ENCODE data around the gene SNRNP27. TPM values are rescaled to one million over a fixed set of nuclear protein-coding genes. Genes with fewer than 3 reads are reported as not detected.

SNRNP27 gene
- total RNA-seq, 1 experiment from 2014 or later = 47.1 TPM

DNA sequence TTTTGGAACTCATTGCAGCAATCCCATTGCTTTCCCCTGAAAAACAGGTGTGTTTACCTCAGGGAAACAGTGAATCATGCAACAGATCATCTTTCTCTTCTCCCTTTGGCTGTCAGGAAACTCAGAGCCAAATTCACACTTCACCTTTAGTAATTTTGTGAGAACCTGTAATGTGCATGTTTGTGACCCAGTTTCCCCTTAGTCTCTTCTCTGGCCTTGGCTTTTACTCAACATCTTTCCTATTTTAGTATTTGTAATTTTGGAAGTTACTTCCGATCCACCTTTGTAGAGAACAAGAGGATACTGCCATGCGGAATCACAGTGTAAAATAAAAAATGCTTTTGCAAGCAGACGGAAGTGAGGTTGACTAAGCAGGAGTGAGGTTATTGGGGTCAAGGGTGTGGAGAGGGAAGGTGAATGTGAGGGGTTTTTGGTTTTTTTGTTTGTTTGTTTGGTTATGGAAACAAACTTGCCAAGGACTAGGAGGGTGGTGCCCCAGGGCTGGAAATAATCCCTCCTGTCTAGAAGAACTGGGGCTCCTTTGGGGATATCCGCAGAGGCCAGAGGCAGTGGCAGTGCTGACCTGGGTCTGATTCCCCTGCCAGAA lies 53.7 kb downstream of the SNRNP27 start:
- Histone ChIP-seq H3K14ac (ENCODE audit: insufficient read depth, low read length) (no peak overlapping the region), H2BK12ac (ENCODE audit: insufficient read length, low read depth, low read length) (no peak overlapping the region), H3K23ac (ENCODE audit: insufficient read length, low read depth, low read length) (no peak overlapping the region), H3K79me2 (ENCODE audit: insufficient read depth, low read length) (no peaks in the 10 kb centered on the region), H2BK15ac (ENCODE audit: low read depth, low read length) (no peak overlapping the region), H3K4me2 (ENCODE audit: insufficient read depth, insufficient read length, low read length) (no peak overlapping the region), H4K8ac (replicated peaks; ENCODE audit: insufficient read length, low read depth, low read length) (no peak overlapping the region), H2BK5ac (ENCODE audit: insufficient read length, low read length) (no peak overlapping the region), H2AK5ac (ENCODE audit: insufficient read length, low read length) (no peak overlapping the region), H3K18ac (ENCODE audit: insufficient read length, low read depth, low read length) (no peak overlapping the region), H3K27ac (ENCODE audit: insufficient read length, low read depth, low read length) (no peak overlapping the region), H3T11ph (ENCODE audit: low read length) (no peak overlapping the region), H2AFZ (ENCODE audit: low read length) (no peak overlapping the region), H3K4ac (ENCODE audit: low read depth, low read length) (no peak overlapping the region), H3K79me1 (ENCODE audit: insufficient read depth, low read depth, low read length, poor library complexity, severe bottlenecking) (no peaks in the 10 kb centered on the region), H3K27me3 (ENCODE audit: insufficient read depth, low read length) (no peaks in the 10 kb centered on the region), H3K56ac (ENCODE audit: insufficient read length, low read depth, low read length) (no peak overlapping the region), H3K9ac (ENCODE audit: extremely low read depth, insufficient read length, low read length) (no peak overlapping the region), H2BK20ac (ENCODE audit: low read depth, low read length, poor library complexity, severe bottlenecking) (no peak overlapping the region), H2BK120ac (ENCODE audit: low read depth, low read length, poor library complexity, severe bottlenecking) (no peak overlapping the region), H4K20me1 (ENCODE audit: control insufficient read depth, insufficient read depth, insufficient read length) (no peaks in the 10 kb centered on the region), H3K9me3 (ENCODE audit: control insufficient read depth, low read depth, low read length) (no peaks in the 10 kb centered on the region), H3K4me1 (ENCODE audit: insufficient read depth, low read length) (no peaks in the 10 kb centered on the region), H3K23me2 (ENCODE audit: insufficient read length, low read depth, low read length, poor library complexity, severe bottlenecking) (no peaks in the 10 kb centered on the region), H4K5ac (ENCODE audit: insufficient read length, low read depth, low read length) (no peak overlapping the region), H4K91ac (ENCODE audit: insufficient read length, low read depth, low read length) (no peak overlapping the region)
- H3K4me3 Mint-ChIP-seq = no peak overlapping the region
- no peak overlapping the region; a peak in 1 of 7 replicates for H3K27ac Mint-ChIP-seq
- WGBS (ENCODE audit: extremely low coverage, insufficient read length, low lambda C conversion rate) = no CpG with 5 or more reads among the region's 4 CpGs
- DNase-seq = no peak
- peaks cover 7 to 8% of the 10 kb centered on the region in 2 experiments for H3K4me1 Mint-ChIP-seq
- TF ChIP-seq CTCF (conservative IDR thresholded peaks at IDR 0.05) = no peak
- no peaks in the 10 kb centered on the region for H3K36me3 Mint-ChIP-seq (ENCODE audit: insufficient read depth in 1 of 3, low read depth in 3 of 3)
- H3K27me3 Mint-ChIP-seq (ENCODE audit: low read depth) = peaks cover 1% of the 10 kb centered on the region; the same call in 1 of the 2 replicates
- H3K9me3 Mint-ChIP-seq = no peaks in the 10 kb centered on the region

Measured in H9 (cell line).